ENCODE measurements around the gene NIPAL1.

NIPAL1 gene

GRCh38 chr4:48028696-48029095 lies 12.1 kb downstream of the NIPAL1 start:
- no peak for DNase-seq

GRCh38 chr4:48030470-48030869 lies 13.9 kb downstream of the NIPAL1 start:
- no peak for DNase-seq

DNA sequence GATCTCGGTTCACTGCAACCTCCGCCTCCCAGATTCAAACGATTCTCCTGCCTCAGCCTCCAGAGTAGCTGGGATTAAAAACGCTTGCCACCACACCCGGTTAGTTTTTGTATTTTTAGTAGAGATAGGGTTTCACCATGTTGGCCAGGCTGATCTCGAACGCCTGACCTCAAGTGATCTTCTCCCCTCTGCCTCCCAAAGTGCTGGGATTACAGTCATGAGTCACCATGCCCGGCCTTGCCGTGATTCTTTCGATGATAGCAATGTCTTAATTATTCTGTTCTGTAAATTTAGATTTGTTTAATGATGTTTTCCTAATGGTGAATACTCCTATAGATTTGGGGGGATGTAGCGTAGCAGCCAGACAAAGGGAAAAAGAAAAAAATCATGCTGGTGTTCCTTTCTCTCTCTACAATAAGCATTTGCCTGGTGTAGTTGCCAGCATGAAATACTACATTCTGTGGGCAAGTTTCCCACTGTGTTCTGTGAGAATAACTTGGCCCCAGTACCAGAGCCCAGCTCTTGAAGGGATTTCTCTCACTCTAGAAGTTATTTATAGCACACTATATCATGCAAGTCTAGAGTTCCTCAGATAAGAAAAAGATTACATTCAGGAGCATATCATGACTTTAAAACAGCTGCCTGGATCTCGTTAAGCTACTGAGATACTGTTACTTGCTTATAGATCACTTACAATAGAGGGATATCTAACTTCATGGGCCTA lies 15.4 kb downstream of the NIPAL1 start:
- DNase-seq = no peak

- no peak for DNase-seq
Observed at GRCh38 chr4:48032721-48033120, 16.1 kb downstream of the NIPAL1 start.

GRCh38 chr4:48033412-48033811 lies 16.8 kb downstream of the NIPAL1 start:
- DNase-seq = no peak

DNA sequence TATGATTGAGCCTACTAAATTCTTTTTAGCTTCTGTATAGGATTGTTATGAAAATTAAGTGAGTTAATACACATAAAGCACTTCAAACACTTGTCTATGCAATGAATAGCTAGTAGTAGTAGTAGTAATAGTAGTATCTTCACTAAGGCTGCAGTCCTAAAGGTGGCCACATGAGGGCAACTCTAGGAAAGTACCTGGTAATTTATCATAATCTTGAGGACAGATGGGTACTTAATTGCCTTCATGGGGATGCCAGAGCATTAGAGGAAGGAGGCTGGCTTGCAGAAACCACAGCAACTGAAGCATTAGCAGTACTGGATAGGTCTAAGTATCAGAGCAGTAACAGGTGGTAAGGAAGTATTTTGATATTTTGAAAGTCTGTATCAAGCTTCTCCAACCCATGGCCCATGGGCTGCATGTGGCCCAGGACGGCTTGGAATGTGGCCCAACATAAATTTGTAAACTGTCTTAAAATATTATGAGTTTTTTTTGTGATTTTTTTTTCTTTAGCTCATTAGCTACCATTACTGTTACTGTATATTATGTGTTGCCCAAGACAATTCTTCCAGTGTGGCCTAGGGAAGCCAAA lies 17.3 kb downstream of the NIPAL1 start:
- no peak for DNase-seq

DNA sequence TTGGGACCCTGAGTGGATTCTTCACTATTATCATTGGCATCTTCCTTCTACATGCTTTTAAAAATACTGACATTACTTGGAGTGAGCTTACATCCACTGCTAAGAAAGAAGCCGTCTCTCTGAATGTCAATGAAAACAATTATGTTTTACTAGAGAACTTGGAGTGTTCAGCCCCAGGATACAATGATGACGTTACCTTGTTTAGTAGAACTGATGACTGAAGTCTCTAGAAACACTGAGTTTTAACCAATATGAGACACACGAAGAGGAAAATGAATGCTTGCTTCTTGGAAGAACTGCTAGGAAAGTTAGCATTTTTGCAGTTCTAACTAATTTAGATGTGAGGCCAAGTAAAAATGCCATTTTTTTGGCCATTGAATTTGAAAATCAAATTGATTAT lies 19.4 kb downstream of the NIPAL1 start:
- DNase-seq = no peak

GRCh38 chr4:48037117-48037462 lies 20.5 kb downstream of the NIPAL1 start:
- DNase-seq = no peak

- no peak for DNase-seq
Observed at GRCh38 chr4:48038666-48039065, 22.1 kb downstream of the NIPAL1 start.

DNA sequence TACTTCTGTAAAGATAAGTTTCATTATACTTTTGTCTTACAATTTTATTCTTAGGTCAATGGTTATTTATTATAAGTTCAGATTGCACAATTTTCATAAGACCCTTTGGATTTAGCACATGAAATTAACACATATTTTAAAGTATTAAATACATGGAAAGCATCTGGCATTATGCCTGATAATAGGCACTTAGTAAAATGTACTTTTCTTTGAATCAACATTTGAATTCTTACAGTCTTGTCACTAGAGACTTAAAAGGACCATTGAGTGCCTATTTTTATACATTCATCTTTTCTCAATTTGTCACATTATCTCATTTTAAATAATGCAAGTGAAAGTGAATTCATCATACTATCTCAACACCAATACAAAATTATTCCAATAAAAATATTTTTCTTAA lies 23.0 kb downstream of the NIPAL1 start:
- DNase-seq = no peak

DNA sequence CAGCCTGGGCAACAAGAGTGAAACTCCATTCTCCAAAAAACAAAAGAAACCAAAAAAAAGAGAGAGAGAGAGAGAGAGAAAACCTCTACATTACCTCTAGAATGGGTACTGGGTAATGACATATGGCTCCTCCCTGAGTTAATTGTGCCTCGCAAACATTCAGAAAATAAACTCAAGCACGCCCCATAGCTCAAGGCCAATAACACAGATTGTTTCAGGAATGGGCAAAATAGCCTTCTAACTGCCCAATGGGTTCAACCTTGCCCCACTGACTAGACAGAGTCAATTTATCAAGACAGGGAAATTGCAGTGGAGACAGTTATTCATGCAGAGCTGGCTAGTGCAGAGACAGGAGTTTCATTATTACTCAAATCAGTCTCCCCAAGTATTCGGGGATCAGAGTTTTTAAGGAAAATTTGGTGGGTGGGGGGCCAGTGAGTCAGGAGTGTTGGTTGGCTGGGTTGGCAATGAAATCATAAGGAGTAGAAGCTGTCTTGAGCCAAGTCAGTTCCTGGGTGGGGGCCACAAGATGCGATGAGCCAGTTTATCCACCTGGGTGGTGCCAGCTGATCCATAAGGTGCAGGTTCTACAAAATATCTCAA lies 25.1 kb downstream of the NIPAL1 start:
- DNase-seq = no peak

DNA sequence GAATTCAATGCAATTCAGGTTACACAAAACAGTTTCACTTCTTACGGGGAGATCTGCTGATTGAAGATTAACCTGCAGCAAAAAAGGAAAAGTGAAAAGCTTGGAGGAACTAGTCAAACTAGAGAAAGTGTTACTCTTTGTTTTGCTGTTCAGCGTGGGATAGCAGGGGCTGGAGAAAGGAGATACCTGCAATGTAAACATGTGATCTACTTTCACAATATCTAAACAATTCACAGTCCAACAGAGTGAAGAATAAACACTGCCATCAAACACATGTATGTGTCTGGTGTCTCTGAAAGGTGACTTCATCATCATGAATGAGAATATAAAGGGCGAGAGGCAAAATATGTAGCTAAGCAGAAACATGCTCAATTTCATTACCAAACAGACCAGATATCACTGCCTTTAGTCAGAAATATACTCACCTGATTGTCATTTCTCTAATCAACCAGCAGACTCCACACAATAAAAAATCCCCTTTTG lies 26.4 kb downstream of the NIPAL1 start:
- DNase-seq = no peak

- DNase-seq = no peak
Observed at GRCh38 chr4:48043504-48043903, 26.9 kb downstream of the NIPAL1 start.

GRCh38 chr4:48044298-48044697 lies 27.7 kb downstream of the NIPAL1 start:
- DNase-seq = no peak

- no peak for DNase-seq
Observed at GRCh38 chr4:48046059-48046458, 29.5 kb downstream of the NIPAL1 start.

GRCh38 chr4:48047421-48047844 lies 30.9 kb downstream of the NIPAL1 start:
- DNase-seq = no peak

DNA sequence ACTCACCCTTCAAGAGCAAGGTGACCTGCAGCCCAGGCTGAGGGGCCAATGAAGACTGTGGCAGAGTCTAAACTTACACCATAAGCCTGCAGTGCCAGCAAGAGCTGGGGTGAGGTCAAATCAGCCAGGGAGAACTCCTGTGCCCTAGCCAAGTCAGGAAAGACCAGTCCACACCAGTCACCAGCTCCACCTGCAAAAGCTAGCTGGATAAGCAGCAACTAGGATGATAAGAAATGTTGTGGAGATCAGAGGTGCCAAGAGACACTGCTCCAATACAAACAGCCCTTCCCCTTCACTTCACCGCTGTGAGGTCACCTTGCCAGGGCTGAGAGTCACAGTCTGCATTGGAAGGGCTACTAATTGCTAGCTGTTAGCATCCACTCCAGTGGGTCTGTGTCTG lies 31.3 kb downstream of the NIPAL1 start:
- DNase-seq = no peak

DNA sequence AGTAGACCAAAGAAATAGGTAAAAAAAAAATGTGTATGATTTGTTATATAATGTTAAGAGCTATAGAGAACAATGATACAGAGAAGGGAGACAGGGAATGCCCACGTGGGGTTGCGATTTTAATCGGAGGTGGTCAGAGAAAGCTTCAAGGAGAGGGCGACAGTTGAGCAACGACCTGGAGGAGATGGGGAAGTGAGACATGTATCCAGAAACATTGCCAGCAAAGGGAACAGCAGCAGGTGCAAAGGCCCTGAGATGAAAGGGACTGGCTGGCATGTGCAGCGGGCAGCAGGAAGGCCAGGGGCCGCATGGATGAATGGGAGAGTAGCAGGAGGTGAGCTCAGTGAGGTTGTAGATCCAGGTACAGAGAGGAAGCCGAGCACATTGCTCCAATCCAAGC lies 32.9 kb downstream of the NIPAL1 start:
- no peak for DNase-seq

DNA sequence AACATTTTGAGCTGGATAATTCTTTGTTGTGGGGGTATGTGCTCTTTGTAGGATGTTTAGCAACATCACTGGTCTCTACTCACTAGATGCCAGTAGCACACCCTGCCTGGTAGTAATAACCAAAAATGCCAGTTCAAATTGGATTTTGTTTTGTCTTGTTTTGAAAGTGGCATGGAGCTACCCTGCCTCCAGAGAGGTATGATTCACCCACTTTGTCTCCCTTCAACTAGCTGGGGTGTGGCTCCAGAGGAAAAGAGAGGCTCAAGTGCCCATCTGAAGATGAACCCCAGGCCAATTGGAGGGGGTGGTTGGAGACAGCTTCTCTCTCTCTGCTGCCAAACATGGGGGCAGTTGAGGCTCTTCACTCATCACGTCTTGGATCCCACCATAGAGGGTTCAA lies 34.5 kb downstream of the NIPAL1 start:
- DNase-seq = no peak

DNA sequence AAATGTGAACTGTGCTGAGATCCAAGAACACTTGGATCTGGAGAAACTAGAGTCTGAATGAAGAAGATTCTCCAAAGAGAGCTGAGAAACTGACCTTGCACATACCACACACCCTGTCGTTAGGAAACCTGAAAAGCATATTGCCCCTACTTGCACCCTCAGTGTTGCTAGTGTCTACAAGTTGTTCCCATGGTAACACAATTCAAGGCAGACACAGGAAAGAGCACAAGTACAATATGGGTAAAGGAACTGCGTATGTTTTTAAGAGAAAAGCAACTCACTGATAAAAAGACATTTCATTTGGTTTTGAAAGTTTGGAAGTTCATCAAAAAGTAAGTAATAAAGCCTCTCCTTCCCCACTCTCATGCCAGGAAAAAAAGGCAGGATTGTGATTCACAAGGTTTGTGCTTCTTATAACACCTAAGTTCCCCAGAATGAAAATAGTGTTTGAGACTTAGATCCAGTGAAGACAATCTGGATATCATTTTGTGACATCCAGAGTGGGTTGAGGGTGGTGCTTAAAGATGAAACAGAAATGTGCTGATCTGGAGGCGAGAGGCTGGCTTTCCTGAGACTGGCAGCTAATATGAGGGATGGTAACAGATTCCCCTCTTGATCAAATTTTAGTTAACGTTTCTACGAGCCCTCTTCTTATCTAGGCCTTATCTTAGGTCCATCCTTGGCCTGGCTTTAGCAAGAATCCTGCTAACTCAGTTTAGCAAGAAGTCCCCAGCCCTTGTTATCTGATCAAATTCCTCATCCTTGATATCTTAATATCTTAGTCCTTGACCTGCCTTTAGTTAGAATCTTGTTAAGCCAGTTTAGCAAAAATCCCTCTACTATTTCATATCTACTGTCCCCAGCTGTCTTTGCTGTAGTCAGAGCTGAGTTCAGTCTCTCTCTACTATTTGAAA lies 42.3 kb downstream of the NIPAL1 start:
- no peak for DNase-seq

- no peak for DNase-seq
Observed at GRCh38 chr4:48064349-48064748, 47.8 kb downstream of the NIPAL1 start.

DNA sequence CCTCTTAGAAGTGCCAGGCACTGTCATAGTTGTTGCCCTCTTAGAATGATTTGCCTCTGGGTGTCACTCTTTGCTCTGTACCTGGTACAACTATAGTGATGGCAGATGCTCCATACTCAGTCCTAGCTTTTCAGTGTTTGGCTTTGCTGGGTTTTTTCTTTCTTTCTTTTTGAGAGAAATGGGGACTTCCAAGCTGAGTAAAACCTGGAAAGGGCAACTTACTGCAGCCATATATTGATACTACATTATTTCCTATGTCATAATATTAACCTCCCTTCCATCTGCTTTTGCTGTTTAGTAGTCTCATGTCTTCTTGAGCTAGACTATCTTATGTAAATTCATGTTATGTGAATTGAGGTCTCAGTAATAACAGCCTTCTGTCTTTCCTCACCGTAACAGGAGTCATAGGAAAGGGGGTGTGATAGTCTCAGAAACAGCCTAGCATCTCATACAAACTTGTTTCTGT lies 49.0 kb downstream of the NIPAL1 start:
- no peak for DNase-seq

GRCh38 chr4:48067536-48067935 lies 51.0 kb downstream of the NIPAL1 start:
- no peak for DNase-seq

Data from NCI-H187 (cell line).